Tibial artery (tissue), 4 donors: ENCODE results near the gene ALDH1A1.

Source experiments
- DNase-seq, 2 donors: peaks; one replicate each; pipeline ENCODE4 v3.0.0-alpha.2; 2019
- H3K27ac ChIP-seq, 2 donors: fragments of 200-600 bp; sonication (generic) in 1 of 2; 1 replicate in 1 of 2; 2 replicates in 1 of 2; pipeline ENCODE4 v1.5.1; 2018 to 2019; ENCODE audit warnings: mild to moderate bottlenecking in 1 of 2
- H3K27me3 ChIP-seq, 2 donors: fragments of 200-600 bp; sonication (generic) in 1 of 2; one replicate each; pipeline versions ENCODE4 v1.5.1 to v1.6.0; 2016 to 2019
- H3K36me3 ChIP-seq, 3 donors: fragments of 200-600 bp; sonication (generic) in 2 of 3; one replicate each; pipeline ENCODE4 v1.5.1; 2016 to 2019; ENCODE audit warnings: mild to moderate bottlenecking in 2 of 3
- H3K4me1 ChIP-seq, 4 donors: fragments of 200-600 bp; sonication (generic) in 2 of 4; 1 replicate in 3 of 4; 2 replicates in 1 of 4; pipeline ENCODE4 v1.5.1; 2016 to 2019
- H3K4me3 ChIP-seq, 2 donors: fragments of 200-600 bp; sonication (generic) in 1 of 2; 1 replicate in 1 of 2; 2 replicates in 1 of 2; pipeline ENCODE4 v1.5.1; 2018 to 2019; ENCODE audit warnings: mild to moderate bottlenecking in 2 of 2
- H3K9me3 ChIP-seq, 3 donors: fragments of 200-600 bp; sonication (generic) in 1 of 3; one replicate each; pipeline ENCODE4 v1.5.1; 2016 to 2019
- intact Hi-C: fragments of 100-400 bp; cut with DNase I; formaldehyde crosslinking; loops from one replicate; pipeline ENCODE4 v1.15.0; 2023; ENCODE audit warnings: low total_unique reads
- TF ChIP-seq, protein P1 (sequence below), 2 experiments: fragments of 200-600 bp in 1 of 2; fragments of 450-650 bp in 1 of 2; IDR thresholded peaks; one replicate each; pipeline ENCODE4 v1.5.1; 2017 to 2019; ENCODE audit warnings: antibody characterized with exemption in 2 of 2, mild to moderate bottlenecking in 1 of 2, moderate library complexity in 1 of 2

ALDH1A1 gene

DNA sequence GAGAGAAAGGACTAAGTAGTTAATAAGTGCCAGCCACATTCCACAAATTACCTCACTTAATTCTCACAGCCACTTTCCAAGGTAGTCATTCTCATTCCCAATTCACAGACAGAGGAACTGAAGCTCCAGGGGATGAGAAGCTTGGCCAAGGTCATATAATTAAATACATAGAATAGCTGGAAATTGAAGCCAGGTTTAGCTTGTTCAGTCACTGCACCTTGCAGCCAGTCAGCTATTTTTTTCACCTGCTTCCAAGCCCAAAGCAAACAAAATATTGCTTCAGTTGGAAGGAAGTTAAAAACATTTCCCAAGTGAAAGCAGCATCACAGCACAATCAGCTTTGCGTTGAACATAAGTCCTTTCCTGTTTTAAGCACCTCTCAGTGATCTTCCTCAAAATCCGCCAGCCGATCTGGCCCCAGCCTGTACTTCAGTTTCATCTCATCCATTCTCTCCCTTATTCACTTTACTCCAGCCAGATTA lies 4.8 kb downstream of the ALDH1A1 start:
- Histone ChIP-seq H3K9me3 (no peaks in the 10 kb centered on the region), H3K36me3 (no peaks in the 10 kb centered on the region), H3K4me1 (peaks cover 0 to 12% (median 0%) of the 10 kb centered on the region in 4 donors), H3K4me3 (peak overlapping the region in 1 of 2 donors; percentile 16), H3K27me3 (no peaks in the 10 kb centered on the region), H3K27ac (peak overlapping the region; percentile 40 to 64)
- DNase-seq = no peak
- intact Hi-C loops = no loop called here
- TF ChIP-seq, protein P1, sequence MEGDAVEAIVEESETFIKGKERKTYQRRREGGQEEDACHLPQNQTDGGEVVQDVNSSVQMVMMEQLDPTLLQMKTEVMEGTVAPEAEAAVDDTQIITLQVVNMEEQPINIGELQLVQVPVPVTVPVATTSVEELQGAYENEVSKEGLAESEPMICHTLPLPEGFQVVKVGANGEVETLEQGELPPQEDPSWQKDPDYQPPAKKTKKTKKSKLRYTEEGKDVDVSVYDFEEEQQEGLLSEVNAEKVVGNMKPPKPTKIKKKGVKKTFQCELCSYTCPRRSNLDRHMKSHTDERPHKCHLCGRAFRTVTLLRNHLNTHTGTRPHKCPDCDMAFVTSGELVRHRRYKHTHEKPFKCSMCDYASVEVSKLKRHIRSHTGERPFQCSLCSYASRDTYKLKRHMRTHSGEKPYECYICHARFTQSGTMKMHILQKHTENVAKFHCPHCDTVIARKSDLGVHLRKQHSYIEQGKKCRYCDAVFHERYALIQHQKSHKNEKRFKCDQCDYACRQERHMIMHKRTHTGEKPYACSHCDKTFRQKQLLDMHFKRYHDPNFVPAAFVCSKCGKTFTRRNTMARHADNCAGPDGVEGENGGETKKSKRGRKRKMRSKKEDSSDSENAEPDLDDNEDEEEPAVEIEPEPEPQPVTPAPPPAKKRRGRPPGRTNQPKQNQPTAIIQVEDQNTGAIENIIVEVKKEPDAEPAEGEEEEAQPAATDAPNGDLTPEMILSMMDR (IDR thresholded peaks at IDR 0.05) = no peak

DNA sequence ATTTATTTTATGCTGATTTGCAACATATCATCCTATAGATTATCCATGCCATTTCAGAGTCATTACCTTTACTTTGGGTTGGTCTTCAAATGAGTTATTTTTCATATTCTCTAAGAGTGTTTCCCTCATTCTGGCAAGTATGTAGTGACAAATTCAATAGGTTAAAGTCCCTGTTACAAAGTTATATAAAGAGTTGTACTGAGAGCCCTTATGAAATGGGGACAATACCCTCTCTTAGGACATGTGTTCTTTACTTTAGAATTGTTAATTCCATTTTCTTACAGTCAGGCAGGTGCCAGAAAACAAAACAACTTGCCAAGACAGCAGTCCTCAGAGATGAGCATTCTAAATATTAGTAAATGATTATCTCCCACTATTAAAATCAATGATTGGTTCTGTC lies 6.0 kb downstream of the ALDH1A1 start:
- no peak overlapping the region for H3K4me3 ChIP-seq
- TF ChIP-seq, protein P1 (IDR thresholded peaks at IDR 0.05) = no peak
- H3K4me1 ChIP-seq = peaks cover 0 to 8% (median 0%) of the 10 kb centered on the region in 4 donors
- intact Hi-C loops = no loop called here
- DNase-seq = no peak
- no peak overlapping the region for H3K27ac ChIP-seq
- H3K36me3 ChIP-seq = no peaks in the 10 kb centered on the region
- H3K9me3 ChIP-seq = no peaks in the 10 kb centered on the region
- H3K27me3 ChIP-seq = no peaks in the 10 kb centered on the region

DNA sequence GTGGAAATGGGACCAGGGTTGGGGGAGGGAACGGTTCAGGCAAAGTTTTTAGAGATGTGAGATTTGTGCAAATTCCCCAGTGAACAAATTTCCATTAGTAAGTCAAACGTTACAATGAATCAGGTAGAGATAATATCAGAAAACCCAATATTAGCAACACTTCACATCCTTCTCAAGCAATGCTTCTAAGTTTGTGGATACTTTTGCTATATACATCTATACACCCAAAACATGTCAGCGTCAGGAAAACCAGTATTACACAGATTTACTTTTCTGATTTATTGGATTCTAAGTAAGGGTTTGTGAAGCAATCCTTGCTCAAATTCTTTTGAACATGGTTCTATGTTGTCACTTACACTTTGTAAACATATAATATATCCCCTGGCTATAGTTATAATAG lies 6.5 kb downstream of the ALDH1A1 start:
- Histone ChIP-seq H3K27ac (no peak overlapping the region), H3K27me3 (no peaks in the 10 kb centered on the region), H3K9me3 (no peaks in the 10 kb centered on the region), H3K4me1 (peaks cover 0 to 4% (median 0%) of the 10 kb centered on the region in 4 donors), H3K36me3 (no peaks in the 10 kb centered on the region), H3K4me3 (no peak overlapping the region)
- intact Hi-C loops = no loop called here
- TF ChIP-seq, protein P1 (IDR thresholded peaks at IDR 0.05) = no peak
- no peak for DNase-seq

DNA sequence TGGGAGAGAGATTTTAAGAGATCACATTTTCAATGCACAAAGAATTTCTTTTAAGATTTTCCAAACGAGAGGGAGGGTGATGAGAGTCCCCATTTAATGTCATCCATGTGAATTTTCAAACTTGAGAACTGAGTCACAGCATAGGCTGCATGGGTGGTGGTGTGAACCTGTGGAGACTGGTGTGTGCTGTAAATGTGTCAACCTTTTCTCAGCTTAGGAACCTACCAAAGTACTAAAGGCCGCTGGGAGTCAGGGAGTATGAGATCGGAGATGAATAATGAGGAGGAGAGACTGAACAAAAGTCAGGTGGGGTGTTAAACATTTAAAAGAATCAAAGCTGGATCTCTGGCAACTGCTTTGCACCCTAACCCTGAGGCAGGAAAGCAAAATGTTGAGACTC lies 7.5 kb downstream of the ALDH1A1 start:
- H3K9me3 ChIP-seq = no peaks in the 10 kb centered on the region
- intact Hi-C loops = no loop called here
- H3K4me1 ChIP-seq = peaks cover 0 to 4% (median 0%) of the 10 kb centered on the region in 4 donors
- no peak overlapping the region for H3K27ac ChIP-seq
- TF ChIP-seq, protein P1 (IDR thresholded peaks at IDR 0.05) = no peak
- no peak for DNase-seq
- no peaks in the 10 kb centered on the region for H3K36me3 ChIP-seq
- H3K4me3 ChIP-seq = no peak overlapping the region
- no peaks in the 10 kb centered on the region for H3K27me3 ChIP-seq

DNA sequence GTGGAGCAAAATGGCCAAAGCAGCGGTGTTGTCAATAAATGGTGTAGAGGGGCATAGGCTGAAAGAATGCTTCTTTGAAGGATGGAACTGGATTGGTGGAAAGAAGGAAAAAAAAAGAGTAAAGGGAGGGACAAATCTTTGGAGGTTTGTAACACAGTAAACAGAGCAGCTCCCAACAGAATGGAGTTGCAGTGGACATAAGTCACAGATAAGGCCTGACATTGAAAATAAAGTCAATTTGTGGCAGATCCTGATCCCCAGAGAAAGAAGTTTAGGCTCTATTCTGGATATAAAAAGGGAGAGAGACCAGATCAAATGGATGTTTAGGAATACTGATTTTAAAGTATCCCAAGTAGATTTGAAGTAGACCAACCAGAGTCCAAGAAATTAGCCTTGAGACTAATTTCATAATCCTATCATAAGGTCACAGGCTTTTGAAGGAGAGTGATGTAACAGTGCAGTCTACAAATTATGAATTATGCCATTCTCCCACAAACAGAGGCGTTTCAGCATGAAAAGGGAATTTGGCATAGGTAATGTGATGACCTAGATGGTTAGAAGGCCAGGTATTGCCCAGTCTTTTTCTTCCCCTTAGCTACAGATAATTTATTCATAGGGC lies 8.9 kb downstream of the ALDH1A1 start:
- H3K36me3 ChIP-seq = no peaks in the 10 kb centered on the region
- no peak overlapping the region for H3K27ac ChIP-seq
- DNase-seq = no peak
- no peaks in the 10 kb centered on the region for H3K27me3 ChIP-seq
- intact Hi-C loops = no loop called here
- TF ChIP-seq, protein P1 (IDR thresholded peaks at IDR 0.05) = no peak
- no peaks in the 10 kb centered on the region for H3K9me3 ChIP-seq
- H3K4me3 ChIP-seq = no peak overlapping the region
- H3K4me1 ChIP-seq = peaks cover 0 to 4% (median 0%) of the 10 kb centered on the region in 4 donors
